ACHN (cell line): ENCODE measurements around the gene RANBP17.
A peak's percentile ranks its signal among the peaks of the same experiment; 100 is the strongest.
"Not testable (repeated sequence)": the region's sequence is repeated elsewhere in the genome, so short reads cannot be mapped to it uniquely, and the experiment has no call there.

ENCODE experiments used
- DNase-seq: peaks from one replicate; pipeline ENCODE4 v3.0.0-alpha.2; 2015
- in situ Hi-C: cut with HindIII; loops from 2 replicates; pipeline ENCODE4 v1.10.0; 2017; ENCODE audit warnings: low sequenced_read_pairs, low pct_ligation_motif_present, low pct_unique_long_range_greater_than_20kb

The RANBP17 gene

GRCh38 chr5:171297941-171298340 is 436.1 kb downstream of the RANBP17 start:
- DNase-seq, in situ Hi-C loops: not testable (repeated sequence)

- in situ Hi-C loops, result no loop called here
- DNase-seq, result no peak
Measured at GRCh38 chr5:171299228-171299627, 437.4 kb downstream of the RANBP17 start.

GRCh38 chr5:171299851-171300250 is 438.0 kb downstream of the RANBP17 start:
- in situ Hi-C loops, result no loop called here
- no peak for DNase-seq

GRCh38 chr5:171300358-171300757 is 438.5 kb downstream of the RANBP17 start:
- in situ Hi-C loops, result no loop called here
- DNase-seq, result no peak

- no peak for DNase-seq
Measured at GRCh38 chr5:171306166-171306565, 444.3 kb downstream of the RANBP17 start.

GRCh38 chr5:171306781-171307591 is 445.2 kb downstream of the RANBP17 start:
- no peak for DNase-seq
- in situ Hi-C loops, result no loop called here

More at GRCh38 chr5:171306166-171306565, 444.3 kb downstream of the RANBP17 start:
- in situ Hi-C loops, result no loop called here

- no peak for DNase-seq
- in situ Hi-C loops, result no loop called here
Measured at GRCh38 chr5:171307789-171308452, 446.1 kb downstream of the RANBP17 start.

- in situ Hi-C loops, result no loop called here
- DNase-seq, result no peak
Measured at GRCh38 chr5:171308453-171309275, 446.8 kb downstream of the RANBP17 start, which contains the start of gene TLX3. Gene TLX3 (plus strand): TSS chr5:171309248. CDS start chr5:171309366, 118 bp downstream.

- DNase-seq, result no peak
- in situ Hi-C loops, result no loop called here
Measured at GRCh38 chr5:171309276-171310211, 447.7 kb downstream of the RANBP17 start.

GRCh38 chr5:171310212-171310818 is 448.5 kb downstream of the RANBP17 start:
- no peak for DNase-seq
- in situ Hi-C loops, result no loop called here

GRCh38 chr5:171310819-171311321 is 449.1 kb downstream of the RANBP17 start:
- in situ Hi-C loops, result no loop called here
- DNase-seq, result no peak

- in situ Hi-C loops, result no loop called here
- DNase-seq, result peak; percentile 14
Measured at GRCh38 chr5:171311322-171312077, 449.7 kb downstream of the RANBP17 start.

GRCh38 chr5:171312129-171312974 is 450.5 kb downstream of the RANBP17 start:
- DNase-seq, result peak; percentile 8

GRCh38 chr5:171313481-171314206 is 451.8 kb downstream of the RANBP17 start:
- DNase-seq, result no peak
- in situ Hi-C loops, result no loop called here

More at GRCh38 chr5:171312129-171312974, 450.5 kb downstream of the RANBP17 start:
- in situ Hi-C loops, result no loop called here

GRCh38 chr5:171314728-171315385 is 453.0 kb downstream of the RANBP17 start:
- no peak for DNase-seq
- in situ Hi-C loops, result no loop called here
